K562 (cell line): ENCODE results near the gene SRRT. TPM values are rescaled to one million over a fixed set of nuclear protein-coding genes. Genes with fewer than 3 reads are reported as not detected.
A peak's percentile ranks its signal among the peaks of the same experiment; 100 is the strongest.

Experiments used
- ATF4 ChIP-seq: fragments of 450-650 bp; formaldehyde crosslinking; IDR thresholded peaks from 2 replicates; pipeline ENCODE4 v1.4.0; 2022; ENCODE audit warnings: mild to moderate bottlenecking, moderate library complexity
- CBFB ChIP-seq: sonication (generic); formaldehyde crosslinking; IDR thresholded peaks from 2 replicates; pipeline ENCODE4 v1.4.0; 2020; ENCODE audit warnings: mild to moderate bottlenecking, missing genetic modification reagents
- CHCHD3 ChIP-seq: fragments of 250-450 bp; sonication (Bioruptor Pico); IDR thresholded peaks from 2 replicates; pipeline ENCODE4 v2.1.2; 2022; ENCODE audit warnings: mild to moderate bottlenecking
- CHD1 ChIP-seq: fragments of 200-600 bp; sonication (generic); IDR thresholded peaks from one replicate; pipeline ENCODE4 v1.6.1; 2012; ENCODE audit warnings: mild to moderate bottlenecking, moderate library complexity, low read length, inconsistent platforms
- DEAF1 ChIP-seq: fragments of 450-650 bp; formaldehyde crosslinking; IDR thresholded peaks from 2 replicates; pipeline ENCODE4 v1.4.0; 2020; ENCODE audit warnings: mild to moderate bottlenecking, moderate library complexity
- EGR1 ChIP-seq: fragments of 450-650 bp; conservative IDR thresholded peaks from 2 replicates; pipeline ENCODE4 v1.6.1; 2017; ENCODE audit warnings: mild to moderate bottlenecking
- ETV5 ChIP-seq: sonication (generic); formaldehyde crosslinking; IDR thresholded peaks from 2 replicates; pipeline ENCODE4 v1.4.0; 2020; ENCODE audit warnings: low read depth, mild to moderate bottlenecking, missing genetic modification reagents
- FUS ChIP-seq: fragments of 200-400 bp; formaldehyde crosslinking; optimal IDR thresholded peaks from 2 replicates; pipeline ENCODE3; 2017; ENCODE audit warnings: low read depth, low read length
- HDAC6 ChIP-seq: IDR thresholded peaks from 2 replicates; pipeline ENCODE4 v1.6.1; 2012; ENCODE audit warnings: low read depth, mild to moderate bottlenecking, control low read depth, inconsistent platforms, low read length, moderate library complexity
- IRF1 ChIP-seq: sonication (generic); formaldehyde crosslinking; IDR thresholded peaks from 2 replicates; pipeline ENCODE4 v1.8.0; 2022; ENCODE audit warnings: missing genetic modification reagents, mild to moderate bottlenecking, borderline replicate concordance
- LCOR ChIP-seq: sonication (generic); formaldehyde crosslinking; IDR thresholded peaks from 2 replicates; pipeline ENCODE4 v1.8.0; 2022; ENCODE audit warnings: mild to moderate bottlenecking, missing genetic modification reagents
- NCOA4 ChIP-seq: fragments of 450-650 bp; IDR thresholded peaks from 2 replicates; pipeline ENCODE4 v1.6.1; 2018; ENCODE audit warnings: mild to moderate bottlenecking; ENCODE audit not compliant: partially characterized antibody
- NEUROD1 ChIP-seq: fragments of 150-350 bp; IDR thresholded peaks from 2 replicates; pipeline ENCODE4 v1.6.1; 2014; ENCODE audit warnings: borderline replicate concordance, low read length, low read depth; ENCODE audit not compliant: partially characterized antibody
- NRF1 ChIP-seq, 2 experiments: fragments of 450-650 bp; IDR thresholded peaks in 1 of 2; conservative IDR thresholded peaks in 1 of 2; 2 replicates each; pipeline ENCODE4 v1.6.1; 2014; ENCODE audit warnings: mild to moderate bottlenecking in 2 of 2
- PYGO2 ChIP-seq: fragments of 450-650 bp; IDR thresholded peaks from 2 replicates; pipeline ENCODE4 v1.6.1; 2016; ENCODE audit warnings: mild to moderate bottlenecking, missing genetic modification characterization, moderate library complexity, missing compliant biosample characterization
- RFX1 ChIP-seq: fragments of 450-650 bp; IDR thresholded peaks from 2 replicates; pipeline ENCODE4 v1.6.1; 2016; ENCODE audit warnings: mild to moderate bottlenecking, moderate library complexity
- SRSF3 ChIP-seq: fragments of 200-400 bp; formaldehyde crosslinking; IDR thresholded peaks from 2 replicates; pipeline ENCODE4 v1.6.1; 2016; ENCODE audit warnings: mild to moderate bottlenecking, low read length, moderate library complexity; ENCODE audit not compliant: insufficient read depth
- ZBTB11 ChIP-seq, 3 experiments: fragments of 200-800 bp in 1 of 3; fragments of 250-450 bp in 1 of 3; fragments of 450-650 bp in 1 of 3; sonication (Bioruptor Pico) in 1 of 3; sonication (Bioruptor generic) in 1 of 3; formaldehyde crosslinking in 1 of 3; IDR thresholded peaks; 2 replicates each; pipeline versions ENCODE4 v1.6.1 to v1.8.0; 2016 to 2022; ENCODE audit warnings: mild to moderate bottlenecking in 2 of 3, missing genetic modification characterization in 2 of 3, missing compliant biosample characterization in 1 of 3, moderate library complexity in 1 of 3
- ZNF311 ChIP-seq: fragments of 250-450 bp; sonication (Bioruptor Pico); IDR thresholded peaks from 2 replicates; pipeline ENCODE4 v1.4.0; 2020; ENCODE audit warnings: mild to moderate bottlenecking, moderate library complexity
- ZNF586 ChIP-seq: fragments of 450-650 bp; formaldehyde crosslinking; conservative IDR thresholded peaks from 2 replicates; pipeline ENCODE4 v1.4.0; 2020; ENCODE audit warnings: mild to moderate bottlenecking, moderate library complexity
- ZNF77 ChIP-seq: fragments of 250-450 bp; sonication (Bioruptor Pico); IDR thresholded peaks from 2 replicates; pipeline ENCODE4 v1.5.0; 2020
- ZSCAN32 ChIP-seq: fragments of 450-650 bp; formaldehyde crosslinking; IDR thresholded peaks from 2 replicates; pipeline ENCODE4 v1.4.0; 2020; ENCODE audit warnings: mild to moderate bottlenecking, moderate library complexity
- polyA plus RNA-seq, 8 experiments: library from polyadenylated mRNA; depleted of rRNA in 4 of 8; stranded (reverse) in 5 of 8; unstranded in 3 of 8; fragments of >200 nt; fragmentation: Nextera tagmentation in 2 of 8; fragmentation: Illumina TruSeq in 1 of 8; extraction: Ambion mirVana in 2 of 8; extraction: Trizol in 1 of 8; gene quantifications; 2 replicates each; pipeline versions ENCODE4 v1.2.1 to v1.2.3, GENCODE V29; 2011 to 2014; ENCODE audit warnings: inconsistent platforms in 1 of 8, missing spikeins in 1 of 8
- total RNA-seq, 7 experiments: library from RNA; depleted of rRNA in 6 of 7; stranded (reverse); fragments of >200 nt in 6 of 7; fragmentation: Illumina TruSeq in 2 of 7; extraction: Trizol in 2 of 7; gene quantifications; 2 replicates each; pipeline versions ENCODE4 v1.2.1 to v1.2.3, GENCODE V29; 2011 to 2021; ENCODE audit warnings: low replicate concordance in 1 of 7

SRRT gene
- total and polyA plus RNA-seq, 9 of the 15 experiments (the other 6 are each of a cell fraction or from before 2014, with no cell fraction given) = 10.3 to 263 (median 84.4) TPM

GRCh38 chr7:100867776-100868485, 7.0 kb upstream of the SRRT start (continued):
- TF ChIP-seq ATF4 = peak; percentile 34; the same call in 1 of the 2 replicates
- peak; percentile 24; the same call in 1 of the 2 replicates for TF ChIP-seq EGR1
- 0 out of 2 replicates have a peak, but pooled peaks have one; percentile 18 for TF ChIP-seq SRSF3
- TF ChIP-seq NRF1 (conservative IDR thresholded peaks at IDR 0.05 in 1 of 2, IDR thresholded peaks at IDR 0.05 in 1 of 2) = no peak
- TF ChIP-seq FUS = no peak
- no peak for TF ChIP-seq ZNF311 (CRISPR knock-in tag)
- 0 out of 2 replicates have a peak, but pooled peaks have one; percentile 39 for TF ChIP-seq LCOR (CRISPR knock-in tag)
- TF ChIP-seq ZBTB11 (CRISPR knock-in tag; IDR thresholded peaks at IDR 0.05) = no peak
- no peak for TF ChIP-seq PYGO2 (tag)
- no peak for TF ChIP-seq CHD1
- no peak for TF ChIP-seq ZNF77
- TF ChIP-seq CBFB (CRISPR knock-in tag) = no peak
- TF ChIP-seq NEUROD1 = no peak
- TF ChIP-seq RFX1 = no peak
- TF ChIP-seq ZNF586 = no peak
- no peak for TF ChIP-seq NCOA4
- no peak for TF ChIP-seq HDAC6
- no peak for TF ChIP-seq ZSCAN32
- TF ChIP-seq DEAF1 (CRISPR knock-in tag) = no peak
- no peak for TF ChIP-seq ETV5 (CRISPR knock-in tag)
- no peak for TF ChIP-seq IRF1 (CRISPR knock-in tag)
- TF ChIP-seq CHCHD3 (CRISPR knock-in tag) = no peak
